Measurements from ENCODE around the gene TLCD2. TPM values are rescaled to one million over a fixed set of nuclear protein-coding genes. Genes with fewer than 3 reads are reported as not detected.

The TLCD2 gene
- total and polyA plus RNA-seq, 2 of the 13 experiments (the other 11 are each of a cell fraction or from before 2014, with no cell fraction given), result 0.90 to 1.1 TPM

DNA sequence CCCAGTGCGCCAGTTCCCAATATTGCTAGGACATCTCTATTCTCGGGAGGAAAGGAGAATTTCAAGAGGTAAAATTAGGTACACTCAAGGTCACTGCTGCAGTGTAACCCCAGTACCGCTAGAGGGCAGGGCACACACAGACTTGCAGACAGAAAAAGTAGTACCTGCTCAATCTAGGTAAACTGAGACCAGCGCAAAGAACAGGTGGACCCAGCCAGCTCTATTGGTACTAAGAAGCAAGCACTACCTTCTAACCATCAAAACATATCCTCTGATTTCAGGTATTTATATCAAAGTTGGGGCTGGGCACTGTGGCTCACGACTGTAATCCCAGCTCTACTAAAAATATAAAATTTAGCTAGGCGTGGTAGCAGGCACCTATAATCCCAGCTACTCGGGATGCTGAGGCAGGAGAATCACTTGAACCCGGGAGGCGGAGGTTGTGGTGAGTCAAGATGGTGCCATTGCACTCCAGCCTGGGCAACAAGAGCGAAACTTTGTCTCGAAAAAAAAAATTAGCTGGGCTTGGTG lies 10.7 kb upstream of the TLCD2 start (continued):
- TF ChIP-seq ZNF598 (CRISPR knock-in tag; IDR thresholded peaks at IDR 0.05; ENCODE audit: borderline replicate concordance) (no peak), IRF2 (CRISPR knock-in tag; IDR thresholded peaks at IDR 0.05) (peak; percentile 29; the same call in 1 of the 2 replicates), MIXL1 (CRISPR knock-in tag; IDR thresholded peaks at IDR 0.05) (peak; percentile 14; the same call in 1 of the 2 replicates), NR0B2 (CRISPR knock-in tag; IDR thresholded peaks at IDR 0.05) (no peak), SAP130 (CRISPR knock-in tag; IDR thresholded peaks at IDR 0.05; ENCODE audit: low read depth) (peak; percentile 42; the same call in 1 of the 2 replicates), PITX1 (CRISPR knock-in tag; IDR thresholded peaks at IDR 0.05) (no peak)
- TF ChIP-seq, protein P1, sequence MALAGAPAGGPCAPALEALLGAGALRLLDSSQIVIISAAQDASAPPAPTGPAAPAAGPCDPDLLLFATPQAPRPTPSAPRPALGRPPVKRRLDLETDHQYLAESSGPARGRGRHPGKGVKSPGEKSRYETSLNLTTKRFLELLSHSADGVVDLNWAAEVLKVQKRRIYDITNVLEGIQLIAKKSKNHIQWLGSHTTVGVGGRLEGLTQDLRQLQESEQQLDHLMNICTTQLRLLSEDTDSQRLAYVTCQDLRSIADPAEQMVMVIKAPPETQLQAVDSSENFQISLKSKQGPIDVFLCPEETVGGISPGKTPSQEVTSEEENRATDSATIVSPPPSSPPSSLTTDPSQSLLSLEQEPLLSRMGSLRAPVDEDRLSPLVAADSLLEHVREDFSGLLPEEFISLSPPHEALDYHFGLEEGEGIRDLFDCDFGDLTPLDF (CRISPR knock-in tag; IDR thresholded peaks at IDR 0.05), result no peak

DNA sequence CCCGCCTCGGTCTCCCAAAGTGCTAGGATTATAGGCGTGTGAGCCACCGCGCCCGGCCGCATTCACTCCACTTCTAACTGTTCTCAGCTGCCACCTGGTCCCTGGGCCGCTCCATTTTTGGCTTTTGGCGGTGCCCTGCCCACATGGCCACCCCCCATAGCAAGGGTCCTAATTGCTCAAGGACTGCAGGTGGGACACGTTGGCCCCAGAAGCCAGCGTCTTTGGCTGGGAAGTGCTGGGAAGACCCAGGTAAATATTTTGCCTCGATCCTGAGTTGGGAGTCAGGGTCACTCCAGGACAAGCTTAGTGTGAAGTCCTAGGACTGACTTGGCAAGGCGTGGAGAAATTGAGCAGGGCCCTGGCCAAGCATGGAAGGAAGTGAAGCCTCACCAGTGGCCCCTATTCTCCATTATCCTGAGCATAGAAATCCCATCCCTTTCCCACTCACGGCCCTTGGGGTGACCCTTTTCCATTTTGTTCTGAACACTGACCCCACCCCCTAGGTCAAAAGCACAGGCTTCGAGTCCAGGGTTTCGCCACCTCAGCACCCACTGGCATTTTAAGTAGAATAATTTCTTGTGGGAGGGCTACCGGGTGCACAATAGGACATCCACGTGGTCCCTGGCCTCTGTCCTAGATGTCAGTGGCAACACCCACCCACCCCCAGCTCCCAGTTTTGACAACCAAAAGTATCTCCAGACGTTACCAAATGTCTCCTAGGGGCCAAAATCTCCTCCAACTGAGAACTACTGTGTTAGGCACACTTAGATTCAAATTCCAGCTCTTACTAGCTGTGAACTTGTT lies 8.4 kb upstream of the TLCD2 start:
- TF ChIP-seq THRA (CRISPR knock-in tag; IDR thresholded peaks at IDR 0.05; ENCODE audit: borderline replicate concordance), result peak; percentile 76; the same call in 1 of the 2 replicates
- TF ChIP-seq, protein P2, sequence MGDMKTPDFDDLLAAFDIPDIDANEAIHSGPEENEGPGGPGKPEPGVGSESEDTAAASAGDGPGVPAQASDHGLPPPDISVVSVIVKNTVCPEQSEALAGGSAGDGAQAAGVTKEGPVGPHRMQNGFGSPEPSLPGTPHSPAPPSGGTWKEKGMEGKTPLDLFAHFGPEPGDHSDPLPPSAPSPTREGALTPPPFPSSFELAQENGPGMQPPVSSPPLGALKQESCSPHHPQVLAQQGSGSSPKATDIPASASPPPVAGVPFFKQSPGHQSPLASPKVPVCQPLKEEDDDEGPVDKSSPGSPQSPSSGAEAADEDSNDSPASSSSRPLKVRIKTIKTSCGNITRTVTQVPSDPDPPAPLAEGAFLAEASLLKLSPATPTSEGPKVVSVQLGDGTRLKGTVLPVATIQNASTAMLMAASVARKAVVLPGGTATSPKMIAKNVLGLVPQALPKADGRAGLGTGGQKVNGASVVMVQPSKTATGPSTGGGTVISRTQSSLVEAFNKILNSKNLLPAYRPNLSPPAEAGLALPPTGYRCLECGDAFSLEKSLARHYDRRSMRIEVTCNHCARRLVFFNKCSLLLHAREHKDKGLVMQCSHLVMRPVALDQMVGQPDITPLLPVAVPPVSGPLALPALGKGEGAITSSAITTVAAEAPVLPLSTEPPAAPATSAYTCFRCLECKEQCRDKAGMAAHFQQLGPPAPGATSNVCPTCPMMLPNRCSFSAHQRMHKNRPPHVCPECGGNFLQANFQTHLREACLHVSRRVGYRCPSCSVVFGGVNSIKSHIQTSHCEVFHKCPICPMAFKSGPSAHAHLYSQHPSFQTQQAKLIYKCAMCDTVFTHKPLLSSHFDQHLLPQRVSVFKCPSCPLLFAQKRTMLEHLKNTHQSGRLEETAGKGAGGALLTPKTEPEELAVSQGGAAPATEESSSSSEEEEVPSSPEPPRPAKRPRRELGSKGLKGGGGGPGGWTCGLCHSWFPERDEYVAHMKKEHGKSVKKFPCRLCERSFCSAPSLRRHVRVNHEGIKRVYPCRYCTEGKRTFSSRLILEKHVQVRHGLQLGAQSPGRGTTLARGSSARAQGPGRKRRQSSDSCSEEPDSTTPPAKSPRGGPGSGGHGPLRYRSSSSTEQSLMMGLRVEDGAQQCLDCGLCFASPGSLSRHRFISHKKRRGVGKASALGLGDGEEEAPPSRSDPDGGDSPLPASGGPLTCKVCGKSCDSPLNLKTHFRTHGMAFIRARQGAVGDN (CRISPR knock-in tag; IDR thresholded peaks at IDR 0.05), result peak; percentile 44
- no peak for TF ChIP-seq GATAD2A (CRISPR knock-in tag; IDR thresholded peaks at IDR 0.05)
- TF ChIP-seq ZBTB38 (CRISPR knock-in tag; IDR thresholded peaks at IDR 0.05), result 0 out of 2 replicates have a peak, but pooled peaks have one; percentile 34
- peaks cover 53% of the 10 kb centered on the region for H3K4me1 ChIP-seq (ENCODE audit: insufficient read depth, low read length)
- intact Hi-C loops (cut with micrococcal nuclease; ENCODE audit: unreplicated experiment) (loop anchor here (10.0 kb wide), 1 partner anchor 146 kb away; no protein-coding TSS in a partner anchor), in situ Hi-C loops (cut with HindIII; ENCODE audit: extremely low pct_ligation_motif_present, low pct_unique_long_range_greater_than_20kb) (loop anchor here (5.0 to 25.0 kb wide), 2 partner anchors 49 to 319 kb away; partner anchors contain the start of genes DPH1, OVCA2 and RTN4RL1)
- ATAC-seq (no peak), FAIRE-seq (no peak), DNase-seq (ENCODE audit: low spot score) (no peak)
- H3K9ac ChIP-seq (ENCODE audit: insufficient read depth, low read depth, low read length), result 0 out of 2 replicates have a peak overlapping the region, but pooled peaks have one; percentile 32
- H3K9me3 ChIP-seq (ENCODE audit: low read length), result no peaks in the 10 kb centered on the region
- peaks cover 0 to 1% of the 10 kb centered on the region in 2 experiments; a peak in 2 of 5 replicates for H3K36me3 ChIP-seq (replicated peaks in 1 of 2; ENCODE audit: control insufficient read depth in 1 of 2, insufficient read depth in 2 of 2, low read length in 2 of 2)
- H3K4me2 ChIP-seq (ENCODE audit: low read depth, low read length), result 0 out of 2 replicates have a peak overlapping the region, but pooled peaks have one; percentile 1
- H3K27ac ChIP-seq (ENCODE audit: extremely low read length, insufficient read depth, low read length), result peak overlapping the region; percentile 100
- peaks cover 6% of the 10 kb centered on the region for H3K79me2 ChIP-seq (ENCODE audit: insufficient read depth, low read length)
- no peak overlapping the region for H3K4me3 ChIP-seq (replicated peaks in 1 of 3; ENCODE audit: insufficient read depth in 1 of 3, low read depth in 2 of 3, low read length in 3 of 3)
- peaks cover 5% of the 10 kb centered on the region for H4K20me1 ChIP-seq (ENCODE audit: insufficient read depth, low read length)
- CTCF ChIA-PET (ENCODE audit: low intra/inter-chr PET ratio, low total read pairs), result no interaction called here
- no TSS peak for BruUV-seq (replicated peaks)
- no peak overlapping the region for H2AFZ ChIP-seq (ENCODE audit: low read length)
- WGBS (ENCODE audit: low lambda C conversion rate), result 80% methylated on average over 19 of the region's 19 CpGs
- POLR2A ChIA-PET, result interaction anchor here (0.6 to 17.5 kb wide), 5 partner anchors 14 to 65 kb away, joined by 3 to 480 read pairs (median 43); partner anchors contain the start of genes SERPINF1 and SERPINF2
- H3K27me3 ChIP-seq (ENCODE audit: control insufficient read depth in 1 of 2, insufficient read depth in 2 of 2, low read length in 2 of 2), result no peaks in the 10 kb centered on the region; a peak in 1 of 5 replicates

Data from HepG2 (cell line).